Lower lobe of right lung (tissue), 2 donors: ENCODE data around the gene TSPAN13. TPM values are rescaled to one million over a fixed set of nuclear protein-coding genes. Genes with fewer than 3 reads are reported as not detected.
A peak's percentile ranks its signal among the peaks of the same experiment; 100 is the strongest.

Experiments used
- ATAC-seq, 2 donors: fragments of 200-7000 bp; cut with Tn5 transposase; one replicate each; pipeline ENCODE4 v1.9.1; 2020 to 2022; ENCODE audit warnings: mild to moderate bottlenecking in 2 of 2, moderate library complexity in 2 of 2
- DNase-seq: peaks from one replicate; pipeline ENCODE4 v3.0.0-alpha.2; 2020
- H3K27ac ChIP-seq: fragments of 200-600 bp; one replicate; pipeline ENCODE4 v1.8.0; 2022
- H3K27me3 ChIP-seq: fragments of 200-600 bp; one replicate; pipeline ENCODE4 v1.8.0; 2022; ENCODE audit warnings: low read depth
- H3K36me3 ChIP-seq: fragments of 200-600 bp; one replicate; pipeline ENCODE4 v1.8.0; 2022; ENCODE audit warnings: mild to moderate bottlenecking
- H3K4me1 ChIP-seq: fragments of 200-600 bp; one replicate; pipeline ENCODE4 v1.8.0; 2022
- H3K4me3 ChIP-seq: fragments of 200-600 bp; one replicate; pipeline ENCODE4 v1.8.0; 2022; ENCODE audit warnings: mild to moderate bottlenecking
- H3K9me3 ChIP-seq: fragments of 200-600 bp; one replicate; pipeline ENCODE4 v1.8.0; 2022
- CTCF ChIP-seq: fragments of 200-600 bp; IDR thresholded peaks from one replicate; pipeline ENCODE4 v1.8.0; 2022; ENCODE audit warnings: antibody characterized with exemption, mild to moderate bottlenecking
- intact Hi-C: fragments of 100-400 bp; cut with DNase I; formaldehyde crosslinking; loops from one replicate; pipeline ENCODE4 v1.11.0; 2022
- total RNA-seq: library from RNA; stranded (reverse); fragmentation: NEBNext Ultra II Directional; extraction: Animal tissue kit (Norgen Biotek cat#: 25700); gene quantifications from one replicate; pipeline ENCODE4 v1.2.1, GENCODE V29; 2021
- donor health status: DM: no; HTN: yes; CAD: no; lungs with severe emphysema.

Gene TSPAN13
- total RNA-seq, 1 donor from 2014 or later = 120 TPM

GRCh38 chr7:16726189-16726588 is 27.4 kb upstream of the TSPAN13 start:
- ATAC-seq (no peak), DNase-seq (no peak)
- intact Hi-C loops = no loop called here
- Histone ChIP-seq H3K36me3 (no peaks in the 10 kb centered on the region), H3K9me3 (no peaks in the 10 kb centered on the region), H3K4me3 (no peak overlapping the region), H3K27me3 (no peaks in the 10 kb centered on the region), H3K27ac (no peak overlapping the region), H3K4me1 (no peaks in the 10 kb centered on the region)
- TF ChIP-seq CTCF = no peak

- intact Hi-C loops = no loop called here
- Histone ChIP-seq H3K27ac (no peak overlapping the region), H3K36me3 (no peaks in the 10 kb centered on the region), H3K4me1 (no peaks in the 10 kb centered on the region), H3K4me3 (no peak overlapping the region), H3K27me3 (no peaks in the 10 kb centered on the region), H3K9me3 (no peaks in the 10 kb centered on the region)
- no peak for ATAC-seq
- no peak for DNase-seq
- no peak for TF ChIP-seq CTCF
These were observed 25.8 kb upstream of the TSPAN13 start for GRCh38 chr7:16727736-16728135.

DNA sequence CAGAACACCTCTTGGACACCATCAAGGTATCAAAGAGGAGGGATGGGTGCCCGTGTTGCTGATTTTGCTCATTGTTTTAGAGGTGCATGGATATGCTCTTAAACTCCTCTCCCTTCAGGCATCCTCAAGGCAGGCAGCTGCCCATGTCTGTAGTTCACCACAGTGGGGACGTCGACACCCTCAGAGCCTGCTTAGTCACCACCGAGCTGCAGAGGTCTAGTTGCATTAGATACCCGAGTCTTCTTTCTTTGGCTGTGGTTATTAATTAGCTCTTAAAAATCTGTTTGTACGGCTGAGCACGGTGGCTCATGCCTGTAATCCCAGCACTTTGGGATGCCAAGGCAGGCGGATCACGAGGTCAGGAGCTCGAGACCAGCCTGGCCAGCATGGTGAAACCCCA is 24.7 kb upstream of the TSPAN13 start:
- Histone ChIP-seq H3K9me3 (no peaks in the 10 kb centered on the region), H3K4me1 (no peaks in the 10 kb centered on the region), H3K4me3 (no peak overlapping the region), H3K27me3 (no peaks in the 10 kb centered on the region), H3K27ac (no peak overlapping the region), H3K36me3 (no peaks in the 10 kb centered on the region)
- no peak for TF ChIP-seq CTCF
- no peak for DNase-seq
- intact Hi-C loops = no loop called here
- no peak for ATAC-seq

GRCh38 chr7:16729541-16729940 is 24.0 kb upstream of the TSPAN13 start:
- no peaks in the 10 kb centered on the region for H3K36me3 ChIP-seq
- intact Hi-C loops = no loop called here
- H3K27me3 ChIP-seq = no peaks in the 10 kb centered on the region
- ATAC-seq (no peak), DNase-seq (no peak)
- H3K4me3 ChIP-seq = no peak overlapping the region
- no peak overlapping the region for H3K27ac ChIP-seq
- H3K4me1 ChIP-seq = no peaks in the 10 kb centered on the region
- no peaks in the 10 kb centered on the region for H3K9me3 ChIP-seq
- TF ChIP-seq CTCF = no peak

- peak in 1 of 2 donors; percentile 61 for ATAC-seq
- no peak overlapping the region for H3K27ac ChIP-seq
- H3K36me3 ChIP-seq = no peaks in the 10 kb centered on the region
These were observed 22.6 kb upstream of the TSPAN13 start for GRCh38 chr7:16730937-16731336.

More at GRCh38 chr7:16730937-16731336, 22.6 kb upstream of the TSPAN13 start:
- Histone ChIP-seq H3K9me3 (no peaks in the 10 kb centered on the region), H3K4me3 (no peak overlapping the region), H3K27me3 (no peaks in the 10 kb centered on the region), H3K4me1 (peaks cover 6% of the 10 kb centered on the region)
- no peak for DNase-seq
- intact Hi-C loops = no loop called here
- TF ChIP-seq CTCF = no peak
